IMR-90 (cell line): ENCODE results near the gene KBTBD13.

ENCODE experiments used
- CTCF ChIP-seq: conservative IDR thresholded peaks from 2 replicates; pipeline ENCODE4 v1.5.1; 2012; ENCODE audit warnings: mild to moderate bottlenecking, low read depth, low read length, improper control_type of control experiment
- FOS ChIP-seq: fragments of 150-350 bp; IDR thresholded peaks from 2 replicates; pipeline ENCODE4 v1.6.1; 2016; ENCODE audit warnings: low read depth, low read length
- MAZ ChIP-seq: IDR thresholded peaks from 2 replicates; pipeline ENCODE4 v1.6.1; 2012; ENCODE audit warnings: low read depth, mild to moderate bottlenecking, low read length, improper control_type of control experiment, moderate library complexity, borderline replicate concordance
- MXI1 ChIP-seq: IDR thresholded peaks from 2 replicates; pipeline ENCODE4 v1.6.1; 2012; ENCODE audit warnings: low read depth, mild to moderate bottlenecking, low read length, moderate library complexity, borderline replicate concordance
- POLR2A ChIP-seq: IDR thresholded peaks from 2 replicates; pipeline ENCODE4 v1.6.1; 2012; ENCODE audit warnings: mild to moderate bottlenecking, low read depth, low read length
- RFX5 ChIP-seq: IDR thresholded peaks from 2 replicates; pipeline ENCODE4 v1.8.0; 2012; ENCODE audit warnings: low read depth, mild to moderate bottlenecking, low read length, moderate library complexity
- SMC3 ChIP-seq: fragments of 150-350 bp; IDR thresholded peaks from 2 replicates; pipeline ENCODE4 v1.6.1; 2016; ENCODE audit warnings: low read depth, mild to moderate bottlenecking, antibody characterized with exemption, low read length, moderate library complexity

- TF ChIP-seq CTCF (no peak), POLR2A (no peak), FOS (no peak), SMC3 (no peak), RFX5 (no peak), MAZ (no peak), MXI1 (no peak)
Measured at GRCh38 chr15:65060641-65061397, 15.7 kb upstream of the KBTBD13 start.
